GM19372 (cell line): ENCODE results near the gene ADRA2A.

ENCODE experiments used
- ATAC-seq: cut with Tn5 transposase; IDR thresholded peaks from one replicate; pipeline ENCODE4 v1.9.1; 2021; ENCODE audit warnings: mild to moderate bottlenecking, low read depth, moderate library complexity; ENCODE audit not compliant: unreplicated experiment

The ADRA2A gene

GRCh38 chr10:111076682-111077478 lies at the start of gene ADRA2A:
ADRA2A (plus strand) TSS chr10:111077029; CDS start chr10:111077997, 968 bp downstream.
- ATAC-seq, result no peak

- ATAC-seq, result no peak
These were observed 46.6 kb upstream of the ADRA2A start for GRCh38 chr10:111030042-111030750.

GRCh38 chr10:111034598-111035310 lies 42.1 kb upstream of the ADRA2A start:
- ATAC-seq, result no peak

GRCh38 chr10:111035542-111035941 lies 41.3 kb upstream of the ADRA2A start:
- no peak for ATAC-seq

- ATAC-seq, result no peak
These were observed 39.0 kb upstream of the ADRA2A start for GRCh38 chr10:111037858-111038257.

- ATAC-seq, result no peak
These were observed 37.3 kb upstream of the ADRA2A start for GRCh38 chr10:111039522-111039921.

GRCh38 chr10:111057006-111057405 lies 19.8 kb upstream of the ADRA2A start:
- no peak for ATAC-seq

- no peak for ATAC-seq
These were observed 13.4 kb upstream of the ADRA2A start for GRCh38 chr10:111063471-111063870.

GRCh38 chr10:111072232-111072631 lies 4.6 kb upstream of the ADRA2A start:
- no peak for ATAC-seq

GRCh38 chr10:111075577-111076185 lies 1.1 kb upstream of the ADRA2A start:
- ATAC-seq, result no peak

GRCh38 chr10:111076191-111076681 lies 593 bp upstream of the ADRA2A start:
- ATAC-seq, result peak; percentile 68

GRCh38 chr10:111077479-111077784 lies 603 bp downstream of the ADRA2A start:
- ATAC-seq, result no peak

- ATAC-seq, result no peak
These were observed 1.1 kb downstream of the ADRA2A start for GRCh38 chr10:111077785-111078504.

GRCh38 chr10:111078505-111079185 lies 1.8 kb downstream of the ADRA2A start:
- ATAC-seq, result no peak

GRCh38 chr10:111079241-111079760 lies 2.5 kb downstream of the ADRA2A start:
- no peak for ATAC-seq

GRCh38 chr10:111079781-111080180 lies 3.0 kb downstream of the ADRA2A start:
- no peak for ATAC-seq

- no peak for ATAC-seq
These were observed 3.4 kb downstream of the ADRA2A start for GRCh38 chr10:111080224-111080623.

- ATAC-seq, result no peak
These were observed 4.8 kb downstream of the ADRA2A start for GRCh38 chr10:111081595-111081994.
